GM21381 (cell line): ENCODE data around the gene SHISA2.

Experiments
- ATAC-seq: cut with Tn5 transposase; IDR thresholded peaks from one replicate; pipeline ENCODE4 v1.9.1; 2021; ENCODE audit warnings: mild to moderate bottlenecking, moderate library complexity; ENCODE audit not compliant: unreplicated experiment

SHISA2 gene

GRCh38 chr13:26019881-26020870, 31.6 kb downstream of the SHISA2 start:
- no peak for ATAC-seq

GRCh38 chr13:26019251-26019650, 32.6 kb downstream of the SHISA2 start:
- no peak for ATAC-seq

- no peak for ATAC-seq
Observed at GRCh38 chr13:26017932-26018665, 33.7 kb downstream of the SHISA2 start.

- no peak for ATAC-seq
Observed at GRCh38 chr13:26017196-26017921, 34.5 kb downstream of the SHISA2 start.

- no peak for ATAC-seq
Observed at GRCh38 chr13:26016189-26016588, 35.6 kb downstream of the SHISA2 start.

GRCh38 chr13:26015271-26016125, 36.3 kb downstream of the SHISA2 start:
- ATAC-seq, result no peak

GRCh38 chr13:26012995-26013394, 38.8 kb downstream of the SHISA2 start:
- ATAC-seq, result no peak

- ATAC-seq, result no peak
Observed at GRCh38 chr13:26011996-26012821, 39.6 kb downstream of the SHISA2 start.

GRCh38 chr13:26011208-26011573, 40.6 kb downstream of the SHISA2 start:
- ATAC-seq, result no peak

GRCh38 chr13:26010487-26011207, 41.2 kb downstream of the SHISA2 start:
- ATAC-seq, result no peak

- no peak for ATAC-seq
Observed at GRCh38 chr13:26007261-26008125, 44.3 kb downstream of the SHISA2 start.
